OCI-LY1 (cell line): ENCODE measurements around the gene WDR17.

Source experiments
- H2AFZ ChIP-seq: fragments of 200-600 bp; sonication (generic), shearing (Covaris generic); 2 replicates; pipeline ENCODE4 v1.6.0; 2014; ENCODE audit warnings: antibody characterized with exemption, mild to moderate bottlenecking, low read length
- H3F3A ChIP-seq: fragments of 200-600 bp; sonication (generic), shearing (Covaris generic); 2 replicates; pipeline ENCODE4 v1.6.0; 2014; ENCODE audit warnings: mild to moderate bottlenecking, antibody characterized with exemption, low read length, moderate library complexity; ENCODE audit not compliant: insufficient read depth
- H3K27ac ChIP-seq: fragments of 200-600 bp; sonication (generic); 2 replicates; pipeline ENCODE4 v1.5.1; 2014; ENCODE audit warnings: low read length, mixed run types, mild to moderate bottlenecking, low read depth; ENCODE audit not compliant: poor library complexity, severe bottlenecking
- H3K27me3 ChIP-seq: fragments of 200-600 bp; sonication (generic); 2 replicates; pipeline ENCODE4 v1.6.0; 2014; ENCODE audit warnings: antibody characterized with exemption, mild to moderate bottlenecking, low read length, moderate library complexity; ENCODE audit not compliant: insufficient read depth
- H3K36me3 ChIP-seq: fragments of 200-600 bp; sonication (generic); 2 replicates; pipeline ENCODE4 v1.6.1; 2014; ENCODE audit warnings: mild to moderate bottlenecking, antibody characterized with exemption, low read length, moderate library complexity, mixed read lengths; ENCODE audit not compliant: insufficient read depth
- H3K4me1 ChIP-seq: fragments of 200-600 bp; sonication (generic); 2 replicates; pipeline ENCODE4 v1.5.1; 2014; ENCODE audit warnings: mild to moderate bottlenecking, low read length, moderate library complexity; ENCODE audit not compliant: insufficient read depth, severe bottlenecking
- H3K4me2 ChIP-seq: fragments of 200-600 bp; sonication (generic), shearing (Covaris generic); 2 replicates; pipeline ENCODE4 v1.6.1; 2014; ENCODE audit warnings: low read length
- H3K4me3 ChIP-seq: fragments of 200-600 bp; sonication (generic); 2 replicates; pipeline ENCODE4 v1.5.1; 2014; ENCODE audit warnings: low read length, low read depth, mild to moderate bottlenecking, mixed read lengths; ENCODE audit not compliant: poor library complexity, severe bottlenecking
- H3K79me2 ChIP-seq: fragments of 200-600 bp; shearing (Covaris generic); 2 replicates; pipeline ENCODE4 v1.6.1; 2016; ENCODE audit warnings: mixed run types, low read length, mixed read lengths; ENCODE audit not compliant: insufficient read depth
- H3K9ac ChIP-seq: fragments of 200-600 bp; sonication (generic), shearing (Covaris generic); 2 replicates; pipeline ENCODE4 v1.6.1; 2014; ENCODE audit warnings: mild to moderate bottlenecking, low read length, mixed read lengths
- H3K9me2 ChIP-seq: fragments of 200-600 bp; sonication (generic), shearing (Covaris generic); 2 replicates; pipeline ENCODE4 v1.6.1; 2014; ENCODE audit warnings: low read depth, mild to moderate bottlenecking, low read length, mixed read lengths
- H3K9me3 ChIP-seq: fragments of 200-600 bp; shearing (Covaris generic); 2 replicates; pipeline ENCODE4 v1.6.1; 2014; ENCODE audit warnings: low read length, mixed read lengths
- H4K20me1 ChIP-seq: fragments of 200-600 bp; sonication (generic), shearing (Covaris generic); 2 replicates; pipeline ENCODE4 v1.6.0; 2016; ENCODE audit warnings: mild to moderate bottlenecking, low read length; ENCODE audit not compliant: insufficient read depth
- EZH2 ChIP-seq: fragments of 200-600 bp; sonication (generic), shearing (Covaris generic); IDR thresholded peaks from 2 replicates; pipeline ENCODE4 v1.8.0; 2017; ENCODE audit warnings: borderline replicate concordance, mixed run types, mild to moderate bottlenecking, antibody characterized with exemption, low read length, moderate library complexity, mixed read lengths
- TF ChIP-seq, protein P1 (sequence below): fragments of 200-600 bp; sonication (generic), shearing (Covaris generic); IDR thresholded peaks from 2 replicates; pipeline ENCODE4 v1.5.1; 2017; ENCODE audit warnings: mild to moderate bottlenecking, antibody characterized with exemption, low read length, moderate library complexity, mixed read lengths

Gene WDR17

DNA sequence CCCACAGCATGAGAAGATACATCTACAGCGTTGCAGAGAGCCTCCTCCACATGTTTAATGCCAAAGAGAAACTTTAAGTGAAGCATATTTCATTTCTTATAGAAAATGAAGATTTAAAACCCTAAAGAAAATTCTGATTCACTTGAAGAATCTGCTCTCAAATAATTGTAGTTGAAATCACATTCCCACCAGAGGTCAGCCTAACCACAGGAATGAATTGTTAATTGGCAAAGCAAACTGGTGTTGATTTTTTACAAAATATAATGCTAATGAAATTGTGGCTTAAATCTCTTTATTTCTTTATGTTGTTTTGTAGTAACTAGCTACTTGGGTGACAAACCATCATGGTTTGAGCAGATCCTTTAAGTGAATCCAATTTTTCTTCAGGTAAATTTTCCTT, 31.1 kb upstream of the WDR17 start:
- no peaks in the 10 kb centered on the region for H4K20me1 ChIP-seq
- no peaks in the 10 kb centered on the region for H3F3A ChIP-seq
- H3K9me2 ChIP-seq: no peaks in the 10 kb centered on the region
- peak overlapping the region; percentile 74; the same call in 1 of the 2 replicates for H2AFZ ChIP-seq
- no peak overlapping the region for H3K27ac ChIP-seq
- H3K4me1 ChIP-seq: peaks cover 31% of the 10 kb centered on the region
- no peak for TF ChIP-seq EZH2
- TF ChIP-seq, protein P1, sequence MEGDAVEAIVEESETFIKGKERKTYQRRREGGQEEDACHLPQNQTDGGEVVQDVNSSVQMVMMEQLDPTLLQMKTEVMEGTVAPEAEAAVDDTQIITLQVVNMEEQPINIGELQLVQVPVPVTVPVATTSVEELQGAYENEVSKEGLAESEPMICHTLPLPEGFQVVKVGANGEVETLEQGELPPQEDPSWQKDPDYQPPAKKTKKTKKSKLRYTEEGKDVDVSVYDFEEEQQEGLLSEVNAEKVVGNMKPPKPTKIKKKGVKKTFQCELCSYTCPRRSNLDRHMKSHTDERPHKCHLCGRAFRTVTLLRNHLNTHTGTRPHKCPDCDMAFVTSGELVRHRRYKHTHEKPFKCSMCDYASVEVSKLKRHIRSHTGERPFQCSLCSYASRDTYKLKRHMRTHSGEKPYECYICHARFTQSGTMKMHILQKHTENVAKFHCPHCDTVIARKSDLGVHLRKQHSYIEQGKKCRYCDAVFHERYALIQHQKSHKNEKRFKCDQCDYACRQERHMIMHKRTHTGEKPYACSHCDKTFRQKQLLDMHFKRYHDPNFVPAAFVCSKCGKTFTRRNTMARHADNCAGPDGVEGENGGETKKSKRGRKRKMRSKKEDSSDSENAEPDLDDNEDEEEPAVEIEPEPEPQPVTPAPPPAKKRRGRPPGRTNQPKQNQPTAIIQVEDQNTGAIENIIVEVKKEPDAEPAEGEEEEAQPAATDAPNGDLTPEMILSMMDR: peak; percentile 56
- H3K79me2 ChIP-seq: no peaks in the 10 kb centered on the region
- H3K27me3 ChIP-seq: no peaks in the 10 kb centered on the region
- no peak overlapping the region; the same call in 1 of the 2 replicates for H3K9ac ChIP-seq
- peaks cover 5% of the 10 kb centered on the region; the same call in 1 of the 2 replicates for H3K9me3 ChIP-seq
- H3K4me3 ChIP-seq: no peak overlapping the region
- no peak overlapping the region for H3K4me2 ChIP-seq
- no peaks in the 10 kb centered on the region; the same call in 1 of the 2 replicates for H3K36me3 ChIP-seq

DNA sequence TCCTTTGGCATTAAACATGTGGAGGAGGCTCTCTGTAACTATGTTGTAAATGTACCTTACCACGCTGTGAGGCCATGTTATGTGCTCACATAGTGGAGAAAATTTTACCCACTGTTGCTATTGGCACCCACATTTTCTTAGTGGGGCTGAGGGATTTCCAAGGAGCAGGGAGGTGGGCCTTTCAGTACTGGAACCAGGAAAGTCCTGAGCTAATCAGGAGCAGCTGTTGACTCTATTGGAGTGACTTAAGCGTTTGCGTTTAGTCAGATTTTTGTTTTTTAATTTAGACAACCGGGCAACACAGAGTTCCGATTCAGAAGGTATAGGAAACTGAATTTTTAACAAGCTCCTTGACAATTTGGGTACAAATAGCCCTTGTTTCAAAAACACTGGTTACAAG, 30.7 kb upstream of the WDR17 start:
- peak overlapping the region; percentile 25 for H3K27ac ChIP-seq
- no peaks in the 10 kb centered on the region for H4K20me1 ChIP-seq
- H3K4me3 ChIP-seq: no peak overlapping the region
- H3K36me3 ChIP-seq: no peaks in the 10 kb centered on the region; the same call in 1 of the 2 replicates
- H3K27me3 ChIP-seq: no peaks in the 10 kb centered on the region
- peaks cover 31% of the 10 kb centered on the region for H3K4me1 ChIP-seq
- H2AFZ ChIP-seq: peak overlapping the region; percentile 74; the same call in 1 of the 2 replicates
- peak overlapping the region; percentile 35 for H3K9ac ChIP-seq
- TF ChIP-seq, protein P1: no peak
- no peak for TF ChIP-seq EZH2
- no peaks in the 10 kb centered on the region for H3F3A ChIP-seq
- H3K79me2 ChIP-seq: no peaks in the 10 kb centered on the region
- H3K4me2 ChIP-seq: no peak overlapping the region
- H3K9me3 ChIP-seq: peaks cover 7% of the 10 kb centered on the region; the same call in 1 of the 2 replicates
- H3K9me2 ChIP-seq: no peaks in the 10 kb centered on the region

DNA sequence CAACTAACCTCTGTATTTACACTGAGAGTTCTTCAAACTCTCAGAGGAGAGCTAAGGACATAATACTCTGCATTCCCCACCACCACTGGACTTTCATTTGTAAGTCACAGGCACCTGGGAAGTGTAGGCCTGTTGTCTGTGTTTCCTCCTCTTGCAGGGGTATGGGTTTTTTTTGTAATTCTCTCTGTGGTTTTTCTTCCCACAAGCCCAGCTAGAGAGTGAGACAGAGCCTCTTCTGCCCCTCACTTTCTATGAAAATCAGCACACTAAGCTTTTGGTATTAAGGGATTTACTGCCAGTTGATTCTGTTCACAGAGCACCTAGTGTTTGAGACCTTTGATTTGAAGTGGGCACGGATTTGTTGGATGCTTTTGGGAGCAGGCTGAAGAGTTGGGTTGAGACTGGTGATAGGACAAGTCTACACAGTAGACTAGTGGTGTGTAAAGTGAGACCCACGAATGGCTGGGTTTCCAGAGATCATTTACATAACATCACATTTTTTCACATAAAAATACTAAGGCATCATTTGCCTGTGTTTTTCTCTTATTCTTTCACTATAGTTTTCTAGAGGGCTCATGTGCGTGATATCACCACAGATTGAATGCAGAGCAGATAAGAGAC, 28.9 kb upstream of the WDR17 start:
- H3K27ac ChIP-seq: peak overlapping the region; percentile 47
- no peak overlapping the region for H2AFZ ChIP-seq
- no peaks in the 10 kb centered on the region for H3F3A ChIP-seq
- H3K79me2 ChIP-seq: no peaks in the 10 kb centered on the region
- H3K36me3 ChIP-seq: no peaks in the 10 kb centered on the region; the same call in 1 of the 2 replicates
- peaks cover 28% of the 10 kb centered on the region for H3K4me1 ChIP-seq
- H3K27me3 ChIP-seq: no peaks in the 10 kb centered on the region
- H3K4me3 ChIP-seq: no peak overlapping the region
- H3K4me2 ChIP-seq: peak overlapping the region; percentile 5; the same call in 1 of the 2 replicates
- H3K9ac ChIP-seq: no peak overlapping the region
- TF ChIP-seq EZH2: no peak
- TF ChIP-seq, protein P1: no peak
- H3K9me2 ChIP-seq: no peaks in the 10 kb centered on the region
- peaks cover 7% of the 10 kb centered on the region; the same call in 1 of the 2 replicates for H3K9me3 ChIP-seq
- no peaks in the 10 kb centered on the region for H4K20me1 ChIP-seq
